T-cell (primary cell): Measurements from ENCODE around the gene ARHGAP40. TPM values are rescaled to one million over a fixed set of nuclear protein-coding genes. Genes with fewer than 3 reads are reported as not detected.

Experiments
- ATAC-seq, 4 experiments: fragments of 200-7000 bp in 3 of 4; fragments of 150-1000 bp in 1 of 4; cut with Tn5 transposase; replicated peaks in 1 of 4; 1 replicate in 3 of 4; 2 replicates in 1 of 4; pipeline ENCODE4 v1.10.0; 2021; ENCODE audit warnings: moderate library complexity in 3 of 4, mild to moderate bottlenecking in 2 of 4, moderate number of reproducible peaks in 1 of 4
- CTCF ChIA-PET, 2 donors: fragments of 300-600 bp; sonication (Branson Sonifier 250); formaldehyde crosslinking; loops; one replicate each; lab custom pipeline; 2022; ENCODE audit warnings: antibody characterized with exemption in 2 of 2; lab: Charles Lee
- POLR2A ChIA-PET, 2 donors: fragments of 300-600 bp; sonication (Branson Sonifier 250); formaldehyde crosslinking; loops; one replicate each; lab custom pipeline; 2022; ENCODE audit warnings: antibody characterized with exemption in 2 of 2; lab: Charles Lee
- DNase-seq, 35 experiments: peaks; one replicate each; pipeline versions ENCODE4 v3.0.0 to v3.0.0-alpha.2; 2013 to 2023
- H3K27ac ChIP-seq: one replicate; pipeline ENCODE4 v1.5.1; 2013; ENCODE audit warnings: low read length
- H3K27me3 ChIP-seq, 2 experiments: replicated peaks in 1 of 2; 1 replicate in 1 of 2; 2 replicates in 1 of 2; pipeline versions ENCODE4 v1.6.1 to v1.7.0; 2013; ENCODE audit warnings: low read length in 1 of 2, mixed read lengths in 1 of 2; ENCODE audit not compliant: control insufficient read depth in 2 of 2, insufficient read depth in 2 of 2; ENCODE audit errors: extremely low read depth in 1 of 2
- H3K36me3 ChIP-seq, 2 donors: 1 replicate in 1 of 2; 2 replicates in 1 of 2; pipeline versions ENCODE4 v1.6.1 to v1.7.0; 2013; ENCODE audit warnings: low read length in 1 of 2; ENCODE audit not compliant: control insufficient read depth in 2 of 2, insufficient read depth in 1 of 2; ENCODE audit errors: extremely low read depth in 1 of 2
- H3K4me1 ChIP-seq, 2 experiments: 1 replicate in 1 of 2; 2 replicates in 1 of 2; pipeline versions ENCODE4 v1.6.1 to v1.7.0; 2013; ENCODE audit warnings: low read length in 2 of 2, mixed read lengths in 1 of 2; ENCODE audit not compliant: insufficient read depth in 2 of 2, control insufficient read depth in 1 of 2; ENCODE audit errors: extremely low read depth in 1 of 2
- H3K4me3 ChIP-seq, 2 donors: 1 replicate in 1 of 2; 2 replicates in 1 of 2; pipeline versions ENCODE4 v1.5.1 to v1.7.0; 2013; ENCODE audit warnings: mild to moderate bottlenecking in 2 of 2, low read length in 1 of 2, moderate library complexity in 1 of 2; ENCODE audit not compliant: control insufficient read depth in 1 of 2; ENCODE audit errors: extremely low read depth in 1 of 2
- H3K9me3 ChIP-seq: 2 replicates; pipeline ENCODE4 v1.7.0; 2013
- H3K27ac Mint-ChIP-seq, 2 donors: one replicate each; pipeline ENCODE4 v1.8.0; 2020 to 2021; ENCODE audit warnings: mild to moderate bottlenecking in 2 of 2, mixed read lengths in 2 of 2
- H3K27me3 Mint-ChIP-seq, 2 donors: one replicate each; pipeline ENCODE4 v1.8.0; 2021 to 2022; ENCODE audit warnings: mixed read lengths in 2 of 2
- H3K36me3 Mint-ChIP-seq: one replicate; pipeline ENCODE4 v1.8.0; 2021; ENCODE audit warnings: mixed read lengths
- H3K4me1 Mint-ChIP-seq, 3 donors: one replicate each; pipeline ENCODE4 v1.8.0; 2020 to 2022; ENCODE audit warnings: mixed read lengths in 3 of 3, mild to moderate bottlenecking in 1 of 3
- H3K4me3 Mint-ChIP-seq, 3 donors: one replicate each; pipeline ENCODE4 v1.8.0; 2020 to 2022; ENCODE audit warnings: mild to moderate bottlenecking in 3 of 3, mixed read lengths in 3 of 3, moderate library complexity in 3 of 3
- H3K9me3 Mint-ChIP-seq, 3 donors: one replicate each; pipeline ENCODE4 v1.8.0; 2020 to 2022; ENCODE audit warnings: mixed read lengths in 3 of 3
- WGBS: methylation state at CpG from one replicate; pipeline ENCODE4 v1.1.5; 2013; ENCODE audit warnings: missing lambda C conversion rate; ENCODE audit not compliant: insufficient coverage; 5-methylcytosine and 5-hydroxymethylcytosine counted together
- total RNA-seq, 35 experiments: library from RNA in 6 of 35; stranded (reverse) in 6 of 35; fragments of 120-200 nt in 1 of 35; gene quantifications; one replicate each; pipeline versions ENCODE4 v1.2.1 to v1.2.4 and lab custom pipeline; 2013 to 2026

The ARHGAP40 gene
- total RNA-seq, 5 donors from 2014 or later (not counting 1 experiment from before 2014, with no cell fraction given), result 0.28 TPM; not detected in 4

DNA sequence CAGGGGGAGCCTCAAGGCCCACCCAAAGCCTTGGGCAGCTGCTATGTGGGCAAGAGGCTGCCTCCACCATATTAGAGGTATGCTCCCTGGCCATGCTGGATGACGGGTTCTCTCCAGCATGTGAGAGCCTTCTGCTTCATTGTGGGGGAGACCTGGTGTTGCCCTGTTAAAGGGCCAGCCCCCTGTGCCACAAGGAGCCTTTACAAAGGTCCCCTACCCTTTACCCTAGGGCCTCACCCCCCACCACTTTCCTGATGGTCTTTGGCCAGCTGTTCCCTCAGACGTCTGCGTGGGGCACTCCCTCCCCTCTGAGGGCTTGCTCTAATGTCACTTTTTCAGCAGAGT, 15.5 kb upstream of the ARHGAP40 start:
- Histone ChIP-seq H3K27me3 (peaks cover 0 to 26% of the 10 kb centered on the region in 2 experiments), H3K4me1 (no peaks in the 10 kb centered on the region), H3K27ac (no peak overlapping the region), H3K36me3 (no peaks in the 10 kb centered on the region), H3K9me3 (no peaks in the 10 kb centered on the region), H3K4me3 (no peak overlapping the region)
- POLR2A ChIA-PET, result no interaction called here
- H3K27me3 Mint-ChIP-seq, result peaks cover 4 to 5% of the 10 kb centered on the region in 2 donors
- H3K4me1 Mint-ChIP-seq, result no peaks in the 10 kb centered on the region
- WGBS, result 74% methylated on average over 3 of the region's 3 CpGs
- H3K4me3 Mint-ChIP-seq, result no peak overlapping the region
- DNase-seq (no peak), ATAC-seq (no peak)
- H3K36me3 Mint-ChIP-seq, result no peaks in the 10 kb centered on the region
- CTCF ChIA-PET, result no interaction called here
- H3K27ac Mint-ChIP-seq, result no peak overlapping the region
- H3K9me3 Mint-ChIP-seq, result no peaks in the 10 kb centered on the region

GRCh38 chr20:38588303-38588702, 13.3 kb upstream of the ARHGAP40 start:
- H3K4me1 Mint-ChIP-seq, result no peaks in the 10 kb centered on the region
- ChIA-PET POLR2A (no interaction called here), CTCF (interaction anchor here in 1 of 2 donors (0.7 kb wide), 1 partner anchor 255 kb away, joined by 3 read pairs; no protein-coding TSS in a partner anchor)
- no peaks in the 10 kb centered on the region for H3K9me3 ChIP-seq
- H3K27ac Mint-ChIP-seq, result no peak overlapping the region
- H3K36me3 Mint-ChIP-seq, result no peaks in the 10 kb centered on the region
- H3K27me3 Mint-ChIP-seq, result peaks cover 4 to 8% of the 10 kb centered on the region in 2 donors
- DNase-seq (no peak), ATAC-seq (no peak)
- H3K9me3 Mint-ChIP-seq, result no peaks in the 10 kb centered on the region
- no peak overlapping the region for H3K4me3 Mint-ChIP-seq
- no peaks in the 10 kb centered on the region for H3K36me3 ChIP-seq
- H3K27me3 ChIP-seq, result peaks cover 0 to 33% of the 10 kb centered on the region in 2 experiments
- H3K27ac ChIP-seq, result no peak overlapping the region
- 80% methylated on average over 1 of the region's 6 CpGs for WGBS
- no peaks in the 10 kb centered on the region for H3K4me1 ChIP-seq
- no peak overlapping the region for H3K4me3 ChIP-seq

- no peak overlapping the region for H3K27ac Mint-ChIP-seq
Measured at GRCh38 chr20:38589351-38589750, 12.3 kb upstream of the ARHGAP40 start.

DNA sequence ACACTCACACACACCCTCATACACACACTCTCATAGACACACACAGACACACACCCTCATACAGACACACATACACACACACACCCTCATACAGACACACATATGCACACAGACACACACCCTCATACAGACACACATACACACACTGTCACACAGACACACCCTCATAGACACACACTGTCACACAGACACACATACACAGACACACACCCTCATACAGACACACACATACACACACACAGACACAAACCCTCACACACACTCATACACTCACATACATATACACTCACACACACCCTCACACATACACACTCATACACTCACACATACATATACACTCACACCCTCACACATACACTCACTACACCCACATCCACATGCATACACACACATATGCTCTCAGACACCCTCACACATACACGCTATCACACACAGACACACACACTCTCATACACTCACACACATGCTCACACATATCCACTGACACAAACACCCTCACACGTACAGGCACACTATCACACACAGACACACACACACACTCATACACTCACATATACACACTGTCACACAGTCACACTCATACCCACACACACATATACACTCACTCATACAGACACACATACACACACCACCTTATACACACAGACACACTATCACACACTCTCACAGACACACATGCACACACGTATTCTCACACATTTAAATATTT, 11.5 kb upstream of the ARHGAP40 start:
- Mint-ChIP-seq H3K36me3 (no peaks in the 10 kb centered on the region), H3K27me3 (peaks cover 4 to 8% of the 10 kb centered on the region in 2 donors)
- DNase-seq, result no peak

More at GRCh38 chr20:38589351-38589750, 12.3 kb upstream of the ARHGAP40 start:
- no peak overlapping the region for H3K4me3 Mint-ChIP-seq
- no peaks in the 10 kb centered on the region for H3K36me3 Mint-ChIP-seq
- no peaks in the 10 kb centered on the region for H3K9me3 Mint-ChIP-seq
- Histone ChIP-seq H3K27ac (no peak overlapping the region), H3K4me3 (no peak overlapping the region), H3K9me3 (no peaks in the 10 kb centered on the region), H3K4me1 (no peaks in the 10 kb centered on the region), H3K27me3 (peaks cover 0 to 24% of the 10 kb centered on the region in 2 experiments), H3K36me3 (no peaks in the 10 kb centered on the region)
- DNase-seq, result no peak
- ChIA-PET CTCF (no interaction called here), POLR2A (no interaction called here)
- H3K4me1 Mint-ChIP-seq, result no peaks in the 10 kb centered on the region
- no peak for ATAC-seq
- H3K27me3 Mint-ChIP-seq, result peaks cover 4 to 8% of the 10 kb centered on the region in 2 donors
- WGBS, result 46% methylated on average over 1 of the region's 4 CpGs

GRCh38 chr20:38590676-38591473, 10.7 kb upstream of the ARHGAP40 start:
- ChIA-PET POLR2A (no interaction called here), CTCF (no interaction called here)
- Histone ChIP-seq H3K9me3 (no peaks in the 10 kb centered on the region), H3K27me3 (peaks cover 0 to 20% of the 10 kb centered on the region in 2 experiments), H3K4me3 (no peak overlapping the region), H3K36me3 (no peaks in the 10 kb centered on the region), H3K4me1 (no peaks in the 10 kb centered on the region), H3K27ac (no peak overlapping the region)
- Mint-ChIP-seq H3K4me1 (no peaks in the 10 kb centered on the region), H3K27ac (no peak overlapping the region), H3K36me3 (no peaks in the 10 kb centered on the region), H3K27me3 (peaks cover 4 to 8% of the 10 kb centered on the region in 2 donors), H3K4me3 (no peak overlapping the region), H3K9me3 (no peaks in the 10 kb centered on the region)
- 69% methylated on average over 8 of the region's 18 CpGs for WGBS
- no peak for DNase-seq
- ATAC-seq, result no peak

More for the DNA sequence above, 11.5 kb upstream of the ARHGAP40 start:
- Histone ChIP-seq H3K36me3 (no peaks in the 10 kb centered on the region), H3K9me3 (no peaks in the 10 kb centered on the region), H3K4me1 (no peaks in the 10 kb centered on the region), H3K4me3 (no peak overlapping the region), H3K27me3 (peaks cover 0 to 24% of the 10 kb centered on the region in 2 experiments), H3K27ac (no peak overlapping the region)
- ATAC-seq, result no peak
- ChIA-PET CTCF (no interaction called here), POLR2A (no interaction called here)
- H3K4me1 Mint-ChIP-seq, result no peaks in the 10 kb centered on the region
- 89% methylated on average over 2 of the region's 3 CpGs for WGBS
- no peaks in the 10 kb centered on the region for H3K9me3 Mint-ChIP-seq
- H3K4me3 Mint-ChIP-seq, result no peak overlapping the region
- no peak overlapping the region for H3K27ac Mint-ChIP-seq

DNA sequence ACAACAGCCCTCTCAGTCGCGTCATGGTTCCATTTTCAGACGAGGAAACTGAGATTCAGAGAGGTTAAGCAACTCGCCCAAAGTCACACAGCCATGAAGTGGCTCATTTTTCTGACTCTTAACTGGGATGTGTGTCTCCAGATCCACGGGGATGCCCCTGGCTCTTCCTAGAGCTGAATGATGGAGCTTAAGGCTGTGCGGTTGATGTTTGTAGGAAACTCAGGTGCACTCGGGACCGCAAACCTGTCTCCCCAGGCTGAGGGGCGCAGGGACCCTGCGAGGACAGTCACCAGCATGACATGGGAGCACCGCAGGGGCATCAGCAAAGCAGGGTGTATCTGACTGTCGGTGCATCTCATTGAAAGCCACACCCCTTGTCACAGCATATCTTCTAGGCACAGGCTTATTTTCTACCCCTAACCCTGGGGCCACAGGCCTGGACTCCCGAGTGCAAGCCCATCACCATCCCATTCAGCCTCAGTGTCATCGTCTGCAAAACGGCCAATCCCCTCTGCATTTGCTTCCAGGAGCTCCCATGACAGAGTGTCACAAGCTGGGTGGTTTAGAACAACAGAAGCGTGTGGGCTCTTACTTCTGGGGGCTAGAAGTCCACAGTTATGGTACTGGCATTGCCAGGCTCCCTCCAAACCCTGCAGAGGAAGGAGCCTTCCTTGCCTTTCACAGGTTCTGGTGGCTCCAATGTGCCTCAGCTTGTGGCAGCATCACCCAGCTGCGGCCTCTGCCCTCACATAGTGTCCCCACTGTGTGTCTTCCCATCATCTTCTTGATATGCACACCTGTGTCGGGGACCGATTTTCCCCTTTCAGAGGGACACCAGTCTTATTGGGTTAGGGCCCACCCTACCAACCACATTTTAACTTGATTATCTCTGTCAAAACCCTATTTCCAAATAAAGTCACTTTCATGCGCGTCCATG, 9.9 kb upstream of the ARHGAP40 start:
- 79% methylated on average over 17 of the region's 21 CpGs for WGBS

More for the DNA sequence above, 9.9 kb upstream of the ARHGAP40 start:
- no peak overlapping the region for H3K27ac Mint-ChIP-seq
- no peaks in the 10 kb centered on the region for H3K36me3 ChIP-seq
- H3K4me1 Mint-ChIP-seq, result no peaks in the 10 kb centered on the region
- no peak overlapping the region for H3K27ac ChIP-seq
- peaks cover 4 to 9% of the 10 kb centered on the region in 2 donors for H3K27me3 Mint-ChIP-seq
- H3K27me3 ChIP-seq, result peaks cover 0 to 19% of the 10 kb centered on the region in 2 experiments
- CTCF ChIA-PET, result no interaction called here
- ATAC-seq (no peak), DNase-seq (no peak)
- no peaks in the 10 kb centered on the region for H3K4me1 ChIP-seq
- POLR2A ChIA-PET, result no interaction called here
- H3K9me3 Mint-ChIP-seq, result no peaks in the 10 kb centered on the region
- H3K4me3 ChIP-seq, result no peak overlapping the region
- H3K4me3 Mint-ChIP-seq, result no peak overlapping the region
- H3K9me3 ChIP-seq, result no peaks in the 10 kb centered on the region
- H3K36me3 Mint-ChIP-seq, result no peaks in the 10 kb centered on the region
